GM19239 (cell line): ENCODE data around the gene TBC1D20.

Source experiments
- DNase-seq: peaks from one replicate; pipeline ENCODE4 v3.0.0; 2011; ENCODE audit warnings: low spot score; ENCODE audit not compliant: insufficient read length
- FAIRE-seq: peaks from 2 replicates; lab custom pipeline; 2011; peaks lifted over from hg19 to GRCh38; lab: Jason Lieb, UNC

TBC1D20 gene

GRCh38 chr20:426566-426965 is 35.8 kb downstream of the TBC1D20 start:
- FAIRE-seq (no peak), DNase-seq (no peak)

GRCh38 chr20:421685-422250 is 40.6 kb downstream of the TBC1D20 start:
- FAIRE-seq (no peak), DNase-seq (no peak)

- DNase-seq (no peak), FAIRE-seq (no peak)
Observed at GRCh38 chr20:420721-421574, 41.4 kb downstream of the TBC1D20 start.

- FAIRE-seq (no peak), DNase-seq (no peak)
Observed at GRCh38 chr20:420166-420620, 42.1 kb downstream of the TBC1D20 start.

- DNase-seq: no peak
Observed at GRCh38 chr20:419556-420165, 42.7 kb downstream of the TBC1D20 start.

GRCh38 chr20:418858-419365 is 43.4 kb downstream of the TBC1D20 start:
- FAIRE-seq: no peak
- DNase-seq: no peak

More at GRCh38 chr20:419556-420165, 42.7 kb downstream of the TBC1D20 start:
- no peak for FAIRE-seq

GRCh38 chr20:417801-418342 is 44.5 kb downstream of the TBC1D20 start:
- FAIRE-seq (no peak), DNase-seq (no peak)

- no peak for FAIRE-seq
- no peak for DNase-seq
Observed at GRCh38 chr20:416950-417800, 45.2 kb downstream of the TBC1D20 start.

- no peak for FAIRE-seq
- no peak for DNase-seq
Observed at GRCh38 chr20:415820-416322, 46.5 kb downstream of the TBC1D20 start.

GRCh38 chr20:414161-414560 is 48.2 kb downstream of the TBC1D20 start:
- DNase-seq: no peak
- no peak for FAIRE-seq

GRCh38 chr20:412081-412480 is 50.3 kb downstream of the TBC1D20 start:
- no peak for DNase-seq
- FAIRE-seq: no peak

GRCh38 chr20:409697-410559 is 52.4 kb downstream of the TBC1D20 start:
- DNase-seq: no peak
- no peak for FAIRE-seq

- no peak for DNase-seq
- FAIRE-seq: peak; percentile 72
Observed at GRCh38 chr20:408843-409696, 53.3 kb downstream of the TBC1D20 start.

GRCh38 chr20:407953-408842 is 54.1 kb downstream of the TBC1D20 start, which contains the start of gene RBCK1:
TSS of gene RBCK1 (plus strand) at chr20:408299. CDS start at chr20:408758, 459 bp downstream.
- DNase-seq (peak; percentile 98), FAIRE-seq (peak; percentile 21)

- DNase-seq (peak; percentile 87), FAIRE-seq (peak; percentile 87)
Observed at GRCh38 chr20:407133-407952, 55.0 kb downstream of the TBC1D20 start.
